ENCODE measurements around the gene IL17B.

IL17B gene

DNA sequence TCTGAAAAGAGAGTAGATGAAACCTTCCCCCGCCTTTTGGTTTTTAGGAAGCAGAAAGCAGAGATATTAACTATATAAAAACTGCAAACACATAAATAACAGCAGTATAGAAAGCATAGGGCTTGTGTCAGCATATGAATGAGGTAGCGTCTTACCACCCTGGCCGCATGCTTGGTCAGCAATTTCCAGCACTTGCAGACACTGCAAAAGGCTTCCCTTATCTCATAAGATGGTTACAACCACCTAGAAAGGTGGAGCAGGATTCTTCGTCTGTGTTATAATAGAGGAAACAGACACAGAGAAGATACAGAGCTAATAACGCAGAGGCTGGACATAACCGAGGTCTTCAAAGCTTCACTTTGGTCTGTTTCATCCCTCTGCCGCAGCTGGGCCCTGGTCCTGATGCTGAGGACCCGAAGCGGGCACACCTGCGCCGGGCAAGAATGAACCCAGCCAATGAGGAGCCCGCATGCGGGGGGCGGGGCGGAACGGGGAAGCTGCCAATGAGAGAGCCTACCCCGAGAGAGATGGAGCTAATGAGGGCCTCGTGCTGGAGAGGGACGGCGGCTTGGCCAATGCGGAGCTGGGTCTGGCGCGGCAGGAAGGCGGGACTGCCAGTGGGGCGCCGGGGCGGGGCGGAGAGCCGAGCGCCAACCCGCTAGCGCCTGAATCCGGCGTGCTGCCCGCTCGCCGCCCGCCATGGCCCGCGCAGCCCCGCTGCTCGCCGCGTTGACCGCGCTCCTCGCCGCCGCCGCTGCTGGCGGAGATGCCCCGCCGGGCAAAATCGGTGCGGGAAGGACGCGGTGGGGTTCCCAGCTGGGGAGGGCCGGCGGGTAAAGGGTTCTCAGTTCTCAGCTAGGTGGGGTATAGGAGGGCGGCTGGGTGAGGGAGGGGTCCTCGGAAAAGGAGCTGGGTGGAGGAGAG, 21.5 kb downstream of the IL17B start, which contains the start of gene PCYOX1L:
Gene PCYOX1L (plus strand): TSS at position 677 of the 924 bp plus-strand sequence. CDS start 23 bp downstream, at position 700.
- DNase-seq (ENCODE audit: low read depth) = peak; percentile 84

DNA sequence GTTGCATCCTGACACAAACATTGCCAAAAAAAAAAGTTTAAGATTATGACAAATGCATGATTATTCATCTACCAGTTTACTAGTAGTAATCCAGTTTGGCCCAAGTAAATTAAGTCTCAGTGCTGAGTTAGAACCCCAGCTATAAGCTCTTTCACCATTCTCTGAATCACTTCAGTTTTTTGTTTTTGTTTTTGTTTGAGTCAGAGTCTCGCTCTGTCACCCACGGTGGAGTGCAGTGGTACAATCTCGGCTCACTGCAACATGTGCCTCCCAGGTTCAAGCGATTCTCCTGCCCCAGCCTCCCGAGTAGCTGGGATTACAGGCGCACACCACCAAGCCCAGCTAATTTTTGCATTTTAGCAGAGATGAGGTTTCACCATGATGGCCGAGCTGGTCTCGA, 22.7 kb downstream of the IL17B start:
- DNase-seq (ENCODE audit: low read depth) = no peak

DNA sequence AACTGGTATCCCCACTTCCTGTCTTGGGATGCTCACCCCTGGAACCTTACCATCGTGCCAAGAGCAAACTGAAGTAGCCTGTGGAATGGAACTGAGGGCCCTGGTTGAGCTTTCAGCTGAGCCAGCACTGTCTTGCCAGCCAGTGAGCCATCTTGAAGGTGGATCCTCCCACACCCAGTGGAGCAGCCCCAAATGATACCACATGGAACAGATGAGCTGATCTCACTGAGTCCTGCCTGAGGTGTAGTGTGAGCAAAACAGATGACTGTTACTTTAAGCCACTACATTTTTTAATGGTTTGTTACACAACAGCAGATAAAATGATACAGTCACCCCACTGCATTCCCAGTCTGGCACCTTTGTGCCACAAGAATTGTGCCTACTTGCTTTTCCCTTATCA, 23.4 kb downstream of the IL17B start:
- no peak for DNase-seq (ENCODE audit: low read depth)

DNA sequence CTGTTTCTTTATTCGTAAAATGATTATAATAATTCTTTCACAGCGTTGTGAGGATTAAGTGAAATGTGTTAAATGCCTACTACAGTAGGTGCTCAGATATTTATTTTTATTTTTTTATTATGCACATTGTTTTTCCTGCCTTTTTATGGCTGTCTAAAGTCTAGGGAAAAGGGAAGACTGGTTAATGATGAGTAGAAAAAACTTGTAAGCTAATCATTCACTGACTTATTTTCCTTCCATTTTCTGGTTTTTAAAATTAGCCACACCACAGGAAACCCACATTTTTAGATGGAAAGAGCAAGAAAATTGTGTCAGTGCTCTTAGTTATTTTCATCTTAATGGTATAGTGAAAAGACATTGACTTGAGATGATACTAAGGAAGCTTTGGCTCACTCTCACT, 25.2 kb downstream of the IL17B start:
- DNase-seq (ENCODE audit: low read depth) = no peak

DNA sequence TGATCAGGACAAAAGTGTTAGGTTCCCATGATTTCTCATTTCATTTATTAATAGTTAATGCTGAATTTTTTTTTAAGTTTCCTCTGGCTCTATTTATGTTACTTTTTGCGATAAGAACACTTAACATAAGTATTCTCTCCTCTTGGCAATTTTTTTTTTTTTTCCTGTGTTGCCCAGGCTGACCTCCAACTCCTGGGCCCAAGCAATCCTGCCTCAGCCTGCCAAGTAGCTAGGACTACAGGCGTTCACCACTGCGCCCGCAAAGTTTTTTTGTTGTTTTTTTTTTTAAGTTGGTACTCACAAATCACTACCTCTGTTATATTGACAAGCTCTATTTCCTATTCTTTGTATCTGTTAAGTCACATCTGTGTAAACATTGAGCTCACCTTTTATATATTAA, 26.9 kb downstream of the IL17B start:
- no peak for DNase-seq (ENCODE audit: low read depth)

DNA sequence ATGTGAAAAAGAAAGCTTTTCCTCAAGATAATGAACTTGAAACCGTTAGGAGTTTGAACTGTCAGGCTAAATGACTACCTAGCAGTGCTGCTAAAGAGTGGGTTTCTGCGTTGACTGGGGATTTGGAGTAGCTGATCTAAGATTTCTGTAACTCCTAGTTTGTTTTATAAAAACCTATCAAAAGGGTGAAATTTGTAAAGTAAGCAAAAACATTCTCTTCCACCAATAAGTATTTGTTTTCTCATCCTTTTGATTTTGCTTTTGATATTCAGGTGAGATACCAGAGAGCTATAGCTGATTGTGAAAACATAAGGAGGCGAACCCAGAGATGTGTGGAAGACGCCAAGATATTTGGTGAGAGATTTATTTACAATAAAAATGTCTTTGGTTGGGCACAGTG, 29.7 kb downstream of the IL17B start:
- no peak for DNase-seq (ENCODE audit: low read depth)

DNA sequence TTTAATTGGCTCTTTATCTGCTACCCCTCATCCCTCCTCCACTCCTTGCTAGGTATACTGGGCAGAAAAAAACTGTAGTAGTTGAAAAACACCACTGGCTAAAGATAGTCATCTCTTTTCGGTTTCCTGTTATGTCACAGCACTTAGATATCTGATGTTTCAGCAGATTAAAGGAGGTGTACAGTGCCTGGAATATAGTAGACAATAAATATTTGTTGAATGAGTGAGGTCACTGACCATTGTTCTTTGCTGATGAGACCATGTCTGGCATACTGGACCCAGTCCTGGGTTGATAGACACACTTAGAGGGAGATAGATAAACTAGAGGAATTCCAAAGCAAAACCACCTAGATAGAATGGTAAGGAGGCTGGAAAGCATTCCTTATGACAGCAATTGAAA, 30.6 kb downstream of the IL17B start:
- DNase-seq (ENCODE audit: low read depth) = no peak

DNA sequence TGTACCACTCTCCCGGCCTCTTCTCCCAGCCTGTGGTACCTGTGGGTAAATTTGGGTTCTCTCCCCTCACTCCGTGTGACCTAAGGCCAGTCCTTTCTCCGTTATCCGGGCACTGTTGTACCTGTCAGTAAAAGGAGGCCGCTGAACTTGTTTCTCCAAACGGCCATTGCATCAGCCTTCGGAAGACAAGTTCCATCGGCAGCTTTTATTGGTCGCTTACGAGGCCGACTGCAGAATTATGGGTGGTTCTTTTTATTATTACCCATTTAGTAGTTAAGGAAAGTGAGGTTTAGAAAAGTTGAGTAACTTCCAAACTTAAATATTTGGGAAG, 33.2 kb downstream of the IL17B start:
- no peak for DNase-seq (ENCODE audit: low read depth)

DNA sequence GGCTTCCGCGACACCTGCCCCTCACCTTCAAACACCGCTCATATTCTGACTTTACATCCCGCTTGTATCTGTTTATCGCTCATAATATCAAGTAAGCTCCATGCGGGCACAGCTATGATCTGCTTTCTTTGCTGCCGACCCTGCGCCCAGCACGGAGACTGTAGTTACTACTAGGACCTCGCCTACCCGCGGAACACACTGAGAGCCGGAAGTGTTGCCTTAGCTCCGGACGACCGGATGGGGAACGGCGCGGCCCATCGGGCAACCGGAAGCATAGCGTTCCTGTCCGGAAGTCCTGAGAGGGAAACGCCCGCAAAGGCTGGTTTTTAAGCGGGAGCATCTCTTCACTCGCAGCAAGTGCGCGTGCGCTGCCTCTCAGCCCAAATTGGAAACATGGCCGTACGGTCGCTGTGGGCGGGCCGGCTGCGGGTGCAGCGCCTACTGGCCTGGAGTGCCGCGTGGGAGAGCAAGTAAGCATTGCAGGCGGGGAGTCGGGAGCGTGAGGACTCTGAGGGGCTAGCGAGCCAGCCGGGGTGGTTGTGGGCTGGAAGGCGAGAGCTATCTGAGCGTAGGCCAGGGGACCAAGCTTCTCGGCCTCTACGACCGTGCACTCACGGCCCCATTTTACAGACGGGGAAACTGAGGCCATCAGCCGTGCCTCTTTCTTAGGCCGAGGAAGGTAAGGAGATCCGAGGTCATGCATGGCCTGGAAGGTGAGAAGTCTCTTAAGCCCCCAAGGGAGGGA, 33.8 kb downstream of the IL17B start, which contains the start of gene GRPEL2:
Gene GRPEL2 (plus strand): TSS at position 353 of the 745 bp plus-strand sequence. CDS start 41 bp downstream, at position 394.
- peak; percentile 94 for DNase-seq (ENCODE audit: low read depth)

DNA sequence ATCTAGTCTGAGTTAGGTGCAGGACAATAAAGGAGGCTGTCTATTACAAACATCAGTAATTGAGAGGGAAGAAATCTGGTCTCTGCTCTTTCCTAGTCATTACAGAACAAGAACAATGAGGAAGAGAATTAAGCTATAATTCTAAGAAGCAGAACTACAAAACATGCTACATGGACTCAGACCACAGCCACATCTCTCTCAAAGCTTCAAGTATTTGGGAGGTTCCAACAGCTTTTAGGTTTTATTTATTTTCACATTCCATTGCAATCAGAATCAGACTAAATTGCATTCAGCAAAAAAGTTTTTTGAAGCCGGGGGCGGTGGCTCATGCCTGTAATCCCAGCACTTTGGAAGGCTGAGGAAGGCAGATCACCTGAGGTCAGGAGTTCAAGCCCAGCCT, 34.9 kb downstream of the IL17B start:
- no peak for DNase-seq (ENCODE audit: low read depth)

DNA sequence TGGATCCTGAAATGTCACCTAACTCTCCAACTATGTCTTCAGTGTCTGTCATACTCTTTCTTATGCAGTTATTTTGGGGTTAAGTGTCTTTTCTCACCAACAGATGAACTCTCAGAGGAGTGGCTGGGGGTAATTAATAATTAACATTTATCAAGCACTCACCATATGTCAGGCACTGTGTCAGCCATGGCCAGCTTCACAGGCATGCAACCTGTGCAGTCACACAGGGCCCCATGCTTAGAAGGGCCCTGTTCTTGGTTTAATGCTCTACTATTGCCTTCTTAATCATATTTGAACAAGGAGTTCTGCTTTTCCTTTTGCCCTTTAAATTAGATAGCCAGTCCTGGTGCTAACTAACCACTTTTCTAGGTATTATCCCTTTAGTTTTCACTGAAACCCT, 37.2 kb downstream of the IL17B start:
- no peak for DNase-seq (ENCODE audit: low read depth)

DNA sequence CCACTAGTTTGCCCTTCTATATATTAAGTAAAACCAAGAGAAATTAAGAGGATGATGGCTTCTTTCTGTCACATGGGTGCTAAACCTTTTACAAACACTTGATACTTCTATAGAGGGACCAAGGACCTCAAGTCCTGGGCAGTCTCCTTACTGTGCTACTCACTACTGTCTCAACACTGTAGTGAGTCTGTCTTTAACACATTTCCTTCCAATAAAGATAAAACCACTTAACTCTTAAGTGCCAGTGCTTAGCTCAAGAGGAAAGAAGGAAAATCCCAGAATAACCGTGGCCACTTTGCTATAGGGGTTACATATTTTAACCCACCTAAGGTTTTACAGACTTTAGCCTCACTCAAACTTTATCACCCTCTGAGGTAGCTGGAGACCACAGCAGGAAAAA, 38.2 kb downstream of the IL17B start:
- DNase-seq (ENCODE audit: low read depth) = no peak

DNA sequence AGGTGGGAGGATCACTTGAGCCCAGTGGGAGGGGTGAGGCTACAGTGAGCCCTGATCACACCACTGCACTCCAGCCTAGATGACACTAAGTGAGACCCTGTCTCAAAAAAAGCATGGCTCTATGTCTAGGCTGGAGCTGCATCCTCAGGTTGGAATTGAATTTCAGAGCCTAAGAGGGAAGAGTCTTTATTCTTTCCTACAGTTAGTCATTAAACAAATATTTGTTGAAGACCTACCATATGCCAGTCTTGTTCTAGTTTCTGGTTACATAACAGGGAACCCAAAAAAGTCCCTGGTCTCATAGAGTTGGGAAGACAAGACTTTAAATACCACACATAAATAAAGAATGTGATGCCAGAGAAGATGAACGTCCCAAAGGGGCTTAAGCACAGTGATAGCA, 40.7 kb downstream of the IL17B start:
- no peak for DNase-seq (ENCODE audit: low read depth)

DNA sequence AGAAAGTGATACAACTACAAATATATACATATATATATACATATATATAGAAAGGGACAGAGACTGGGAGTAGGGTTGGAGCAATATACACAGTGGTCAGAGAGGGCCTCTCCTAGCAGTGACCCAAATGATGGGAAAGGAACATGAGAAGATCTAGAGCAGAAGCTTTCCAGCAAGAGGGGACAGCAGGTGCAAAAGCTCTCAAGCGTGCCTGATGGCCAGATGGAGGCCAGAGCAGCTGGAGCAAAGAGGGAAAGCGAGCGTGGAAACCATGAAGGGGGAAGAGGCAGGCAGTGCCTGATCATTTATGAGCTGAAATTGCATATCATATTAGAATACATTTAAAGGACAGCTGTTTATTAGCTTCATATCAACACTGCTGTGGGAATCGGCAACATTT, 41.4 kb downstream of the IL17B start:
- no peak for DNase-seq (ENCODE audit: low read depth)

DNA sequence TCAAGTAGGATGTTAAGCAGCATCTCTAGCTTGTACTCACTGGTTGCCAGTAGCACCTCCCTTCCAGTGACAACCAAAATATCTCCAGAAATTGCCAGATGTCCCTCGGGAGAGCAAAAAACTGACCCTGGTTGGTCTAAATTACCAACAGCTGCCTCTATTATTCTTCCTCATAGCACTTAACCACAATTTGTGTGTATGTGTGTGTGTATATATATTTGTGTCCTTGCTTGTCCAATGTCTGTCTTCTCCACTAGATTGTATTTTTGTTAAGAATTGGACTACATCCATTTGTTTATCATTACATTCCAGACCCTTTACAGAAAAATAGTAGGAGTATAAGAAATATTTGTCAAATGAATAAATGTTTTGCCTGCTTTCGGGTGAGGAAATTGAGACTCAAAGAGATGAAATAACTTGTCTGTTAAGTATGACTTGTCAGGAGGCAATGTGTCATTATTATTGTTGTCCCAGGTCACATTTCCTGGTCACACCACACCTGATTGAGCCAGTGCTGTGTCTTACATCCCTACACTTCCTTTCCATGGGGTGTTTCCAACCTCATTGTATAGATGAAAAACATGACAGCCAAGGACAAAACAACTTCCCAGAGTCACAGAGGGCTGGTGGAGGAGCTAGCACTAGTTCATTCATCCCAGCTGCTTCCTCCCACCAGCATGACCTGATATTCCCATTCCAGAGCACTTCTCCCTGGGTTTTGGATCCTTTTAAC, 45.2 kb downstream of the IL17B start:
- no peak for DNase-seq (ENCODE audit: low read depth)

DNA sequence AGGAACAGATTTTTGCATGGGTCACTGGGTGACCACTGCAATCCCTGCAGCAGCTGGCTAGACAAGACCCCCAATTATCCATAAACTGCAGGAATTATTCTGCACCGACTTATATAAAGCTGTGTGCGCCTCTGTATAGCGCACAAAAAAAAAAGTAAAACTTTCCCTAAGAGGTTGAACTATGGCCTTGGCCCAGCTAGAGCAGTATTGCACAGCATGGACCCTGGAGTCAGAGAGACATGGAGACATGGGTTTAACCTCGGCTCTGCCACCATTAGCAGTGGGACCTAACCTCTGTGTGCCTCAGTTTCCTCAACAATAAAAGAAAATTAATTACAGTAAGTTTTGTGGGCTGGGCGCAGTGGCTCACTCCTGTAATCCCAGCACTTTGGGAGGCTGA, 50.9 kb downstream of the IL17B start:
- DNase-seq (ENCODE audit: low read depth) = no peak

DNA sequence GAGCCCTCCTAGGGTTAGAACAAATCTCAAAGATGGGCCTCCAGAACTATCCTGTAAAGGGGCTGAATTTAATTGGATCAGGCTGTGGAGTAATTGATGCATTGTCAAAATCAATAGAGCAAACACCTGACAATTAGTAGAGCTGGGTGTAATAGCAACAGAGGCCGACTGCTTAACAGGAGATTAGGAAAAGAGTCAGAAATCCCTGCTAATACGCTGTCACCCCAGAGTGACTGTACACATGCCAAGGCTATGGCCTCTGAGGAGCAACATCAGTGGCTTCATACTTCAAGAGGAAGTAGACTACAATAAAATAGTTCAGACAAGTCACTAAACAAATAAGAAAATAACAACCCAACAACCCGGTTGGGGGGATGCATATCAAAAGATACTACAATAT, 52.5 kb downstream of the IL17B start:
- DNase-seq (ENCODE audit: low read depth) = no peak

DNA sequence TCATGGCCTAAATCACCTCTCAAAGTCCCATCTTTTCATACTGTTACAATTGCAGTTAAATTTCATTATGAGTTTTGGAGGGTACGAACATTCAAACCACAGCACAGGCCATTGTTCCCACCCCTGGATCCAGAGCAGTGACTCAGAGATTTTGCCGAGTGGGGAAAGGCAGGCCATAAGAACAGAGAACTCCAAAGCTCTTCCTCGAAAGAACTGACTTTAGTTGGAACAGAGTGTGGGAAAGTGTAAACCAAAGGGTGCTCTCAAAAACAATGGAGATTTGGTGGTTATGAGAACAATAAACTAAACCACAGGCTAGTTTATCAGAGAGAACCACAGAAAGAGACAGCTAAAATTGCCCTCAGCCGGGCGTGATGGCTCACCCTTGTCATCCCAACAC, 53.2 kb downstream of the IL17B start:
- no peak for DNase-seq (ENCODE audit: low read depth)

DNA sequence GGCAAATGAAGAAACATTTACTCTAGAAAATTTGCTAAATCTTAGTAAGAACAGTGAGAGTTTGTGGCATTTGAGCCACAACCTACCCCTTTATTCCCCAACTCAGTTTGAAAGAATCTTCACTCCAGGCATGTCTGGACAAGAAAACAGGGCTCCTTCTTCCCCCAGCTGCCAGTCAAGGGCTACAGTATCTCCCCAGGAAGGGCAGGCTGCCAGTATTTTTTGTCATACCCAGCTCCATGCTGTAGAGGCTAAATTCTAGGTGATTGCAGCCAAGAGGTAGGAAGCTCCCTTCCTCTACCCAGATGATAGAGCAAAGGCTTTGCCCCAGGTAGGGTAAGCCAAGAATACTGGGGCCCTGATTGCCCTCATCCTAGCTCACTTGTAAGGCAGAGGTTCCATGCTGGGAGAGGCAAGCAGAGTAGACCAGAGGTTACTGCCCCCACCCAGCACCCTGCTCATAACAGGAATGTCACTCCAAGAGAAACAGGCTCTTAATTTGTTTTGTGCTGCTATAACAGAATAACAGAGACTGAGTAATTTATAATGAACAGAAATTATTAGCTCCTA, 53.8 kb downstream of the IL17B start:
- DNase-seq (ENCODE audit: low read depth) = no peak

DNA sequence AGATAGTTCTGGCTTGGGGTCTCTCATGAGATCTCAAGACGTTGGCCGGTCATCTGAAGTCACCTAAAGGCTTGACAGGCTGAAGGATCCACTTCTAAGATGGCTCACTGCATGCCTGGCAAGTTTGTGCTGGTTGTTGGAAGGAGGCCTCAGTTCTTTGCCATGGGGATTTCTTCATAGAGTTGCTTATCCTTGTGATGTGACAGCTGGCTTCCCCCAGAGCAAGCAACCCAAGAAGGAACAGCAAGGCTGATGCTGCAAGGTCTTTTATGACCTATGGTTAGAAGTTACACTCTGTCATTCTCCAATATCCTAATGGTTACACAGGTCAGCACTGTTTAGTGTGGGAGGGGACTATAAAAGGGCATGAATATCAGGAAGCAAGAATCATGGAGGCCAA, 54.5 kb downstream of the IL17B start:
- DNase-seq (ENCODE audit: low read depth) = no peak

All from GM04504 (cell line).